Loucy (cell line): Measurements from ENCODE around the gene OTOP1.
"Not testable (repeated sequence)": the region's sequence is repeated elsewhere in the genome, so short reads cannot be mapped to it uniquely, and the experiment has no call there.

Experiments used
- H2AFZ ChIP-seq: fragments of 200-600 bp; sonication (generic); 2 replicates; pipeline ENCODE4 v1.6.0; 2016; ENCODE audit warnings: antibody characterized with exemption, mild to moderate bottlenecking, low read length, moderate library complexity
- H3F3A ChIP-seq: fragments of 200-600 bp; 2 replicates; pipeline ENCODE4 v1.6.0; 2016; ENCODE audit warnings: antibody characterized with exemption, low read depth, mild to moderate bottlenecking
- H3K27me3 ChIP-seq: fragments of 200-600 bp; sonication (generic); 2 replicates; pipeline ENCODE4 v1.6.1; 2014; ENCODE audit warnings: low read length, mild to moderate bottlenecking; ENCODE audit not compliant: insufficient read depth, poor library complexity, severe bottlenecking
- H3K36me3 ChIP-seq: fragments of 200-600 bp; sonication (generic); 2 replicates; pipeline ENCODE4 v1.6.1; 2016; ENCODE audit warnings: low read length; ENCODE audit not compliant: insufficient read depth
- H3K4me1 ChIP-seq: fragments of 200-600 bp; sonication (generic); 2 replicates; pipeline ENCODE4 v1.5.1; 2014; ENCODE audit warnings: low read length, mild to moderate bottlenecking; ENCODE audit not compliant: insufficient read depth, poor library complexity, severe bottlenecking
- H3K4me2 ChIP-seq: fragments of 200-600 bp; sonication (generic); 2 replicates; pipeline ENCODE4 v1.6.0; 2014; ENCODE audit warnings: antibody characterized with exemption, low read length, low read depth, mild to moderate bottlenecking; ENCODE audit not compliant: poor library complexity, severe bottlenecking
- H3K4me3 ChIP-seq: fragments of 200-600 bp; sonication (generic); 2 replicates; pipeline ENCODE4 v1.5.1; 2014; ENCODE audit warnings: low read length, mild to moderate bottlenecking, mixed read lengths; ENCODE audit not compliant: poor library complexity, severe bottlenecking
- H3K79me2 ChIP-seq: fragments of 200-600 bp; sonication (generic); 2 replicates; pipeline ENCODE4 v1.6.1; 2014; ENCODE audit warnings: low read length; ENCODE audit not compliant: insufficient read depth
- H3K9ac ChIP-seq: fragments of 200-600 bp; sonication (generic); 2 replicates; pipeline ENCODE4 v1.6.0; 2014; ENCODE audit warnings: mild to moderate bottlenecking, low read depth, low read length, moderate library complexity; ENCODE audit not compliant: poor library complexity, severe bottlenecking
- H3K9me2 ChIP-seq: fragments of 200-600 bp; sonication (generic); replicated peaks from 2 replicates; pipeline ENCODE4 v1.6.1; 2016; ENCODE audit warnings: low read depth, low read length, mixed read lengths
- H3K9me3 ChIP-seq: fragments of 200-600 bp; sonication (generic); 2 replicates; pipeline ENCODE4 v1.6.1; 2014; ENCODE audit warnings: mild to moderate bottlenecking, antibody characterized with exemption, low read length, low read depth; ENCODE audit not compliant: insufficient read depth
- H4K20me1 ChIP-seq: fragments of 200-600 bp; sonication (generic); 2 replicates; pipeline ENCODE4 v1.6.0; 2014; ENCODE audit warnings: antibody characterized with exemption, low read length, mild to moderate bottlenecking; ENCODE audit not compliant: insufficient read depth, poor library complexity, severe bottlenecking
- CTCF ChIP-seq: fragments of 200-600 bp; sonication (generic); conservative IDR thresholded peaks from 2 replicates; pipeline ENCODE4 v1.5.1; 2014; ENCODE audit warnings: mild to moderate bottlenecking, antibody characterized with exemption, low read length
- EZH2phosphoT487 ChIP-seq: fragments of 200-600 bp; IDR thresholded peaks from 2 replicates; pipeline ENCODE4 v1.6.1; 2018; ENCODE audit warnings: antibody characterized with exemption, mild to moderate bottlenecking, moderate library complexity, borderline replicate concordance

The OTOP1 gene

DNA sequence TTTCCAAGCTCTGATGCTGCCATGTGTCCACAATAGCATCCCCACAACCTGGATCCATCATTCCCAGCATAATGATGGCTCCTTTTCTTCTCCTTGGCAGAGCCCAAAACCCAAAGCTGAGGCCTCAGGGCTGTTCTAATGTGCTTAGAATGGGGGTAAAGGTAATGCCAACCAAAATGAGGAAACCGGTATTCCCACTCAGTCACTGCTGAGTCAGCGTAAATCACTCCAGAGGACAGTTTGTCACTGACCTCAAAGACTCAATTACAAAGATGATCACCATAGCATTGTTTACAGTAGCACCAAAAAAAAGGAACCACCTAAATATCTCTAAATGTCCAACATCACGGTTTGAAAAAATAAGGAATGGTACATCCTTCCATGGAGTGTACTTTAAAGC is 41.2 kb downstream of the OTOP1 start:
- Histone ChIP-seq H3F3A (no peaks in the 10 kb centered on the region), H3K9ac (no peak overlapping the region), H3K4me3 (no peak overlapping the region), H3K79me2 (no peaks in the 10 kb centered on the region), H2AFZ (no peak overlapping the region), H3K27me3 (no peaks in the 10 kb centered on the region), H3K4me2 (no peak overlapping the region), H3K4me1 (no peaks in the 10 kb centered on the region), H4K20me1 (no peaks in the 10 kb centered on the region), H3K36me3 (no peaks in the 10 kb centered on the region), H3K9me2 (no peaks in the 10 kb centered on the region), H3K9me3 (no peaks in the 10 kb centered on the region)
- TF ChIP-seq EZH2phosphoT487 (no peak), CTCF (no peak)

DNA sequence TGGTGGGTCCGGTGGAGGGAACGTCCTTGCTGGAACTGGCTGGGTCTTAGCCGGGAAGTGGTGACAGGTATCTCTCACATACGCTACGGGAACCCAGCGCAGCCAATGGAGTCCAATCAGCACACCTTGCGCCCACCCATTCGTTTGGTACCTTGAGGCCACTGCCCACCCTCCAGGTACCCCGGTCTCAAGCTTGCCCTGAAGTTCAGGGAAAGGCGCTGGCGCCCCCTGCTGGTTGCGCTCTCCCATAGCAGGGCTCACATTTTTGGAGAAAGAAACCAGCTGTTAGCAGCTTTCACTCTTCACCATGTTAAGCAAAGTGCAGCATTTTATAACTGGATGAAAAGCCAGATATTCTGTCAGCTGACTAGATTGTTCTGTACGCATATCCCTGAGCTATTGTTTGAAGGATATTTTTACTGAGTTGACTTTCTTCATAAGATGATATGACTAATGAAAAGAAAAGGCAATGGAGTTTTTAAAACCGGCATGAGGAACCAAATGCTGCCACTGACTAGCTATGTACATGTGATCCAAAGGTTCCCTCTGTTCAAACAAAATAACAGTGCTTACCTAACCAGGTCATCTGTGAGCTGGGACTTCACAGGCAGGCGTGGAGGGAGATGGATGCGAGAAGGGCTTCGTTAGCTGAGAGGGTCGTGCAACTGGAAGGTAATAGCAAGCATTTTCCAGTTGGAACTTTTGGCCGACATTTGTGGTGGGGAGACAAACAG is 43.7 kb downstream of the OTOP1 start:
- no peaks in the 10 kb centered on the region for H3K36me3 ChIP-seq
- no peaks in the 10 kb centered on the region for H3K27me3 ChIP-seq
- no peak overlapping the region for H3K4me2 ChIP-seq
- H4K20me1 ChIP-seq: no peaks in the 10 kb centered on the region
- H3K9ac ChIP-seq: no peak overlapping the region
- no peaks in the 10 kb centered on the region for H3K9me2 ChIP-seq
- no peaks in the 10 kb centered on the region for H3K9me3 ChIP-seq
- H3K79me2 ChIP-seq: no peaks in the 10 kb centered on the region
- TF ChIP-seq EZH2phosphoT487: no peak
- TF ChIP-seq CTCF: peak; percentile 87
- H3K4me3 ChIP-seq: no peak overlapping the region
- H2AFZ ChIP-seq: no peak overlapping the region
- H3F3A ChIP-seq: no peaks in the 10 kb centered on the region
- H3K4me1 ChIP-seq: no peaks in the 10 kb centered on the region

DNA sequence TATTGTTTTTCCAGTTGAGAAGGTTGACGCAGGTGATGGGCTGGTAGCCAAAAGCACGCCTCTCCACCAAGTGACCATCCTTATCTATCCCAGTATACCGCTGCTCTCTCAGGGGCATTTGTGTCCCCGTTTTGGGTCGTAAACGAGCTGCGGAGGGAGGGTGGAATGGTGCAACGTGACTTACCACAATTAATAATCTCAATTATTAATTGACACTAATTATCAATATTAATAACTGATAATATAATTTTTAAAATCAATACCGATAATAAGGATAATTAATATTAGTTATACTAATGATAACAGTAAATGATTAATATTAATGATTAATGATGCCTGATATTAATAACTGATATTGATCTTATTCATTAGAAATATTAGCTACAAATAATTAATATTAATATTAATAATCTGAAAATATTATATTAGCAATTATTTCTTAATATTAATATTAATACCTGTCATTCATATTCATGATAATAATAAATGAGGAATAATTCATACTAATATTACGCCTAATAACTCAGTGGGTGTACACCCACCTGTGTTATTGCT is 56.1 kb downstream of the OTOP1 start:
- no peaks in the 10 kb centered on the region for H3K9me3 ChIP-seq
- H3K9me2 ChIP-seq: no peaks in the 10 kb centered on the region
- TF ChIP-seq EZH2phosphoT487: no peak
- no peak for TF ChIP-seq CTCF
- no peak overlapping the region for H2AFZ ChIP-seq
- H3K9ac ChIP-seq: no peak overlapping the region
- no peaks in the 10 kb centered on the region for H3F3A ChIP-seq
- no peaks in the 10 kb centered on the region for H3K27me3 ChIP-seq
- H4K20me1 ChIP-seq: no peaks in the 10 kb centered on the region
- no peaks in the 10 kb centered on the region for H3K79me2 ChIP-seq
- no peak overlapping the region for H3K4me3 ChIP-seq
- no peaks in the 10 kb centered on the region for H3K4me1 ChIP-seq
- H3K4me2 ChIP-seq: no peak overlapping the region
- H3K36me3 ChIP-seq: no peaks in the 10 kb centered on the region

- H4K20me1 ChIP-seq, H3K36me3 ChIP-seq, H3K79me2 ChIP-seq, H3K9ac ChIP-seq, H2AFZ ChIP-seq, H3K4me3 ChIP-seq, H3K4me1 ChIP-seq, H3K9me2 ChIP-seq, H3F3A ChIP-seq, H3K9me3 ChIP-seq, H3K4me2 ChIP-seq, H3K27me3 ChIP-seq: not testable (repeated sequence)
These were observed 58.5 kb downstream of the OTOP1 start for GRCh38 chr4:4167981-4168780.

DNA sequence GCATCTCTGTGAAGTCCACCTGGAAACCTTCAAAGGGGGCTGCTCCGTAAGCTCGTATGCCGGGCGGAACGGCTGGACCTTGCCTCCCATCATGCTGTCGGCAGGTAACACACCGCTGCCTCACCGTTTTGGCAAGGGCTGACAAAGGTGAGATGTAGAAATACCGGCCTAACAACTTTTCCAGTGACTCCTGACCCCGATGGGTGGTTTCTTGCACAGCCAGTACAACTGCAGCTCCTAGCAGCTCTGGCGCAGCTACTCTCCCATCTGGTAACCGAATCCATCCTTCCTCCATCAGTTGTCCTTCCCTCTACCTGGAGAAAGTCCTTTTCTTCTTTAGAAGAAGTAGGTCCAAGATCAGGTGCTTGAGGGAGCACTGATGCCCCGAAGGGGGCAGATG is 59.7 kb downstream of the OTOP1 start:
- not testable (repeated sequence) for H3K9me2 ChIP-seq, H4K20me1 ChIP-seq, H3F3A ChIP-seq, H3K4me3 ChIP-seq, H3K79me2 ChIP-seq, H3K9ac ChIP-seq, H3K9me3 ChIP-seq, H3K4me1 ChIP-seq, H3K4me2 ChIP-seq, H3K27me3 ChIP-seq, H2AFZ ChIP-seq, H3K36me3 ChIP-seq
